Erythroblast (primary cell): ENCODE results near the gene MED10.

ENCODE experiments used
- DNase-seq, 2 experiments: peaks; one replicate each; lab custom pipeline; 2025; lab: John Stamatoyannopoulos, UW
- GATA1 ChIP-seq: IDR thresholded peaks from 2 replicates; pipeline ENCODE4 v1.6.1; 2011; ENCODE audit warnings: low read depth, mild to moderate bottlenecking, control low read depth, low read length, moderate library complexity
- POLR2A ChIP-seq: IDR thresholded peaks from 2 replicates; pipeline ENCODE4 v1.6.1; 2011; ENCODE audit warnings: mild to moderate bottlenecking, low read length

MED10 gene

DNA sequence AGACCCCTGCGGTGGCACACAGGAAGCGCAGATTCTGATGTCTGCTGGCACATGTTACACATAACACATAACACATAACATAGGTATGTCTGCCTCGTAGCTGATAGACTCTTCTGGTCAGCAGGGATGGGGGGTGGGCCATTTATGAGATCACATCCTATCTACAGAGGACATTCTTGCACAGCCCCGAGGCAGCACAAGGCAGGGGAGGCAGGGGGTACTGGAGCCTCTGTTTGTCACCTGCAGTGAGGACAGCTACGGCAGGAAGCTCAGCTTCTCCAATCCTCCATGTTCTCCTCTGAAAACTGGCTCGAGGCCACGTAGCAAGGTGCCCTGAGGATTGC lies 16.7 kb upstream of the MED10 start:
- DNase-seq: no peak
- no peak for TF ChIP-seq GATA1
- no peak for TF ChIP-seq POLR2A

DNA sequence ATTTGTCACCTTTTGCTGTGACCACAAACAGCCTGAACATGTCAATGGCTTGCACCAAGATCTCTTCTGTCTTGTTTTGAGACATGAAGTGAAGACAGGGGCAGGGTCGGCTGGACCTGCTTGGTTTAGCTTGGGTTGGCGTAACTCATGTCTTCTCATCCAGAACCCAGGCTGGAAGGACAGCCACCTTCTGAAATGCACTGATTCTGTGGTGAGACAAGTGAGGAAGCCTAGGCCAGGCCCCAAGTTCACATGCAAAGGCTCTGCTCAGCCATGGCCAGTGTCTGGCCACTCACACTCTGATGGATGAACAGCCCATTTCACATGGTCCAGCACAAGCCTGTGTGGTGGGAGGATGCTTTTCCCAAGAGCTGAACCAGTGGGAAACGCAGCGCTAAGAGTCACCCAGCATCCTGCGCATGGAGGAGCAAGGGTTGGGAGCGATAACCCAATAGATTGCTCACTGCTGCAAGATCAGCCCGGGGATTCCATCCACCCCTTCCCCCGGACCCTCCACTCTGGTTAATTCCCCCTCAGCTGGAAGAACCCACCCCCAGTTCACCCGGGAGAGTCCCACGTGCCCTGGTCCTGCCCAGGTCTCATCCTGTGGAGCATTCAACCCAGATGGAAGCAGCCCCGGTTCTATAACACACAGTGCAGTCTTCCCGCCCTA lies 16.2 kb upstream of the MED10 start:
- TF ChIP-seq POLR2A (no peak), GATA1 (no peak)
- no peak for DNase-seq

DNA sequence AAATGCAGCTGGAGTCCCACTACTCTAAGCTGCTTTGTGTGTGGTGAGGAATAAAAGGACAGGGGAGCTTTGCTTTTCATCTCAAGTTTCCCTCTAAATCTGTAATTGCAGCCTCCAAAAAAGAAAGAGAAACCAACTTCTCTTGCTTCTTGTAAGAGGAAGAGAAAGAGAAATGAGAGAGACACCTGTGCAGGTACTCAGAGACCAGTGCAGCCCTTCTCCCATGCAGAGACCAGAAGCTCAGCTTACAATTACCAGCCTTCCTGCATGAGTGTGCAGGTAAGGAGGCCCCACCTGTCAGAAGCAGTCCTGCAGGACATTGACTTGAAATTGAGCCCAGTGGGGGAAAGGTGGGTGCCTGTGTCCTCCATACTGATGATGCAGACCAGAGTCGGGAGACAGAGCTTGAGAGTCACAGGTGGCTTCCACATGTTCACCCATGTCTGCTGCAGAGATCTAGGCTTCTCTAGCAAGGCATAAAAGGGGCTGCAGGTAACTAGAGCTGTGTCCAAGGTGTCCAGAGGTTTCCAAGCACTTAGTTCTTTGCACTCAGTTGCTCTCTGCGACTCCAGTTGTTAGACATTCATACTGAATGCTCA lies 15.3 kb upstream of the MED10 start:
- TF ChIP-seq POLR2A (no peak), GATA1 (no peak)
- no peak for DNase-seq

DNA sequence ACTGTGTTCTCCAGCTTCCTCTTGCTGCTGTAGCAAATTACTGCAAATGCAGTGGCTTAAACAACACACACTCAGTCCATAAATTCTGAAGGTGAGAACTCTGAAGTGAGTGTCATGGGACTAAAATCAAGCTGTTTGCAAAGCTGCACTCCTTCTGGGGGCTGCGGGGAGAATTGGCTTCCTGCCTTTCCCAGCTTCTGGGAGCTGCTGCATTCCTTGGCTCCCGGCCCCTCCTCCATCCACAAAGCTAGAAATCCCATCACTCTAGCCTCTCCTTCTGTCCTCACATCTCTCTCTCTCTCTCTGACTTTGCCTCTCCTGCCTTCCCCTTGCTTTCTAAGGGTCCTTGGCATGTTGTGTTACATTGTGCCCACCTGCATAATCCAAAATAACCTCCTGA lies 14.2 kb upstream of the MED10 start:
- DNase-seq: no peak
- TF ChIP-seq GATA1: no peak
- TF ChIP-seq POLR2A: no peak

DNA sequence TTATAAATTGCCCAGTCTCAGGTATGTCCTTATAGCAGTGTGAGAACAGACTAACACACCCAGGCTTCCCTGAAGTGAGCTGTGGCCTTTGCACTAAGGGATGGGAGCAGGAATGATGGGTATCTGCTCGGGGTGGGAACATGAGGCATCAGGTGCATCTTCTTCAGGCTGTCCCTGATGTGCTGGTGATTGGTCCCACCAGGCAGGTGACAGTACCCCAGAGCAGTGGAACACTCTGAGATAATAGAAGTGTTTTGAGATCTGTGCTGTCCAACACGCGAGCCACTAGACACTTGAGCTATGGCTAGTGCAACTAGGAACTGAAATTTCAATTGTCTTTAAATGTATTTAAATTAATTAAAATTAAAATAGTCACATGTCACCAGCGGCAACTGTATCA lies 12.8 kb upstream of the MED10 start:
- DNase-seq: no peak
- TF ChIP-seq GATA1: no peak
- no peak for TF ChIP-seq POLR2A

DNA sequence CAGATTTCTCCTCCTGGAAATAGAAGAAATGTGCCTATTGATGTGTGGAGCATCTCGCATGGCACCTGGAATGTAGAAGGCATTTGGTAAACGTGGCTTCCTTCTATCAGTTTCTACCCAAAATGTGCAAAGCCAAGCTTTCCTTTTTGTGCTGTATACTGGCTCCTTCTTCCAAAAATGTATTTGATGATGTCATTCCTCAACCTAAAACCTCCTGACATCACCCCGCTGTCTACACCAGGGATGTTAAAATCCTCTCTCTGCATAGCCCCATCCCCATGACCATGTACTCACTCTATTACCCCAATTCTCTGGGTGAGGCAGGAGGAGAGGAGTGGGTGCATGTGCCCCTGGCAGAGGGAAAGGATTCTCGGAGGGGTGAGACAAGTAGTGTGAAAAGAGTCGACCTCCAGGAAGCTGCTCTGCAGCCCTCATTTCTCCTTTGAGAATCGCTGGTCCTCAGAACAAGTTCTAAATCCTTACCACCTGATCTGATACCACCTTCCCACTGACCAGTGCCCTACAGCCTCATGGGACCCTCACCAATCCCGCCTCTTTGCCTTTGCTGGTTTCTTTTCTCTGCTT lies 11.7 kb upstream of the MED10 start:
- no peak for DNase-seq
- TF ChIP-seq POLR2A: no peak
- TF ChIP-seq GATA1: no peak

DNA sequence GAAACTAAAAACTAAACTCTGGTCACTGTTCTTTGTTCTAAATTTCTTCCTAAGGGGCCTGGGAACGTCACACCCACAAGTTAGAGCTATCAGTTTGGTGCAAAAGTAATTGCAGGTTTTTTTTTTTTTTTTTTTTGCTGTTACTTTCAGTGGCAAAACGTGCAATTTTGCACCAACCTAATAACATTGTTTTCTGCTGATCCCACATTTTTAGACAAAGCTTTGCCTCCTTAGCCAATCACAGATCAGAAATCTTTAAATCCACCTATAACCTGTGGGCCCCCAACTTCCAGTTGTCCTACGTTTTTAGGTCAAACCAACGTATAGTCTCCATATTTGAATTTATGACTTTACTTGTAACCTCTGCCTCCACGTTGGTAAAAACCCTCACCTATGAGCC lies 11.1 kb upstream of the MED10 start:
- no peak for DNase-seq
- TF ChIP-seq GATA1: no peak
- TF ChIP-seq POLR2A: no peak

DNA sequence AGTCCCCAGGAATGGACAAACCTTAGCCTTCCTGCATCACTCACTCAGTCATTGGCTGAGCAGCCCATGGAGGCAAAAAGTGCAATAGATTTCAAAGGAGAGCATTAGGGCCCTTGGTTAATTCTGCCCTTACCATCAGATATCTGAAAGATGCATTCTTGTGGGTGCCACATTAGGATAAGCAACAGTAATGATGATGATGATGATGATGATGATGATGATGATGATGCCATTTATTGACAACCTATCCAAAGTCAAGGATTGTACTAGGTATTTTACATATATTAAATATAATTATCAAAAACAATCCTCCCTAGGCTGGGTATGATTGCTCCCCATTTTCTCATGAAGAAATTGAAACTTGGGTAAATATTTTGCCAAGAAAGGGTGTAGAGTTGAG lies 9.6 kb upstream of the MED10 start:
- DNase-seq: no peak
- TF ChIP-seq GATA1: no peak
- TF ChIP-seq POLR2A: no peak

DNA sequence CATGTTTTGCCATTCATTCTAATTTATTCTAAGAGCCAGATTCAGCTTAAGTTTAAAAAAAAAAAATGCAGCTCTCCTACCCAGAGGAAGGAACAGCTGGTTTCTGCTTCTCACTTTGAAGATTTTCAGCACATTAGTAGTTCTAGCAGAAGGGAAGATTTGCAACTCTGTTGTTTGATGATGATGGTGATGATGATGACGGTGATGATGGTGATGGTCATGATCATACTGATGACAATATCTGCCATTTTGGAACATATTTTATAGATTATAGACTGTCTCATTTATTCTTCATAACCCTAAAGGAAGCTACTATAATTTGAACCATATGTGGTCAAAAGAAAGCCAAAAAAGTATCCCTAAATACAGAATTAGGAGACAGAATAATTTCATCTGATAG lies 7.9 kb upstream of the MED10 start:
- DNase-seq: no peak
- no peak for TF ChIP-seq GATA1
- no peak for TF ChIP-seq POLR2A

DNA sequence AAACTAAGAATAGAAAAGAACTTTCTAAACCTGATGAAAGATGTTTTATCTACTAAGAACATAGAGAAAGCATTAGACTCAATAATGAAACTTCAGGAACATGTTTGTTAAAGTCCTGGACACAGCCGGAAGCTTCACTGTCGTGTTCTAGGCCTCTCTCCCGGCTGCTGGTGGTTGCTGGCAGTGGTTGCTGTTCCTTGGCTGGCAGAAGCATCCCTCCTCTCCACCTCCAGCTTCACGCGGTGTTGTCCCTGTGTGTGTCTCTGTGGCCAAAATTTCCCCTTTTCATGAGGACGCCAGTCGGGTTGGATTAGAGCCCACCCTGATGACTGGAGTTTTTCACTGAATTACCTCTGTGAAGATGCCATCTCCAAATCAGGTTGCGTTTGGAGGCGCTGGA lies 6.5 kb upstream of the MED10 start:
- DNase-seq: no peak
- no peak for TF ChIP-seq GATA1
- TF ChIP-seq POLR2A: no peak

DNA sequence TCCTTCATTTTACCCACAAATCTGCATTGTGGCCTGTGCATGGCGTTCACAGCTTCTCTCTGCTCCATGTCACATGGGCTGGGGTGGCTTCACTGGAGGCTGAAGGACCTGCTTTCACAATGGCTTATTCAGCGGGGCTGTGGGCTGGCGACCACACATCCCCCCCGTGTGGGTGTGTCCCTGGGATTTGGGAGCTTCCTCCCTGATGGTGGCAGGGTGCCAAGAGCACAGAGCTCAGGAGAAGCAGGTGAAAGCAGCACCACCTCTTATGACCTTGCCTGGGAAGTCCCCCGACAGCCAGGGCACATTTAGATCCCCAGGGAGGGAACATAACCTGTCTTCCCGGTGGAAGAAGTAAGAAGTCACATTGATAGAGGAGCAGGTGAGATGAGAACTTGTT lies 5.0 kb upstream of the MED10 start:
- DNase-seq: no peak
- TF ChIP-seq GATA1 (no peak), POLR2A (no peak)

DNA sequence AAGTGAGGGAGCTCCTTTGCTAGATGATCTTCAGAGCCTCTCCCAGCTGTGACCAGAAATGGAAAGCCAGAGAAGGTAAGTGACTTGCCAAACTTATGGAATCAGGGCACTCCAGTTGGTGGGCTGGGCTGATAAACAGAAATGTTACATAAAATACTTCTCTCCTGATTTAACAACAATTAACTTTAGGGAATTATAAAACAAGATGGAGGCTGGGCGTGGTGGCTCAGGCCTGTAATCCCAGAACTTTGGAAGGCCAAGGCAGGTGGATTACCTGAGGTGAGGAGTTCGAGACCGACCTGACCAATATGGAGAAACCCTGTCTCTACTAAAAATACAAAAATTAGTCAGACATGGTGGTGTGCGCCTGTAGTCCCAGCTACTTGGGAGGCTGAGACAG lies 899 bp upstream of the MED10 start:
- no peak for DNase-seq
- TF ChIP-seq GATA1 (no peak), POLR2A (no peak)

DNA sequence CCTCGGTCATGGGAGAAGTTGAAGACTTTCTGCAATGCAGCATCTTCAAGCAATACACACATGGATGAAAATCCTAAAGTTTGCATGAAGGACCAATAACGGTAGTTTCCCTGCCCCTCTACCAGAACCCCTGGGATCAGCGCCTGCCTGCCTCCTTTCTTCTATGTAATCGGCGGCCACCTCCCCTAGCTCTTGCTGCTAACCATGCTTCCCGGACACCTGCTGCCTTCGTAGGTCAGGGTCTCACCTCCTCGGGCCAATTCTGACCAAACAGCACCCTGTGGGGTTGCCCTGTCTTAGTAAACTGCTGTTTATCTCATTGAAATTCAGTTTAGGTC lies 388 bp upstream of the MED10 start:
- no peak for DNase-seq
- no peak for TF ChIP-seq GATA1
- TF ChIP-seq POLR2A: no peak

DNA sequence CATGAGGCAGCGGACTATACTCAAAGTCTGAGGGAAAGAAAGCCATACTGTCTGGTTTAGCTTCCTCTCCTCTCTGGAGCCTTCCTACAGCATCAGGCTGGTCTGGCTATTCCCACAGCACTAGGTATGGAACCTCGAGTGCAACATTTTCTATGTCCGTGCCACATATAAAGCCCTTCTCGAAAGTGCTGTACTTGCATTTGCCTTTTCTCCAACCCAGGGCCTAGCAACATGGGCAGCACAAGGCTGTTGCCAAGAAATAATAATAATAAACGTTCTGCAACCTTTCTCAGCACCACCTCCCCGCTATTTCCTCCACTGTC lies 804 bp downstream of the MED10 start:
- DNase-seq: no peak
- no peak for TF ChIP-seq POLR2A
- TF ChIP-seq GATA1: no peak

DNA sequence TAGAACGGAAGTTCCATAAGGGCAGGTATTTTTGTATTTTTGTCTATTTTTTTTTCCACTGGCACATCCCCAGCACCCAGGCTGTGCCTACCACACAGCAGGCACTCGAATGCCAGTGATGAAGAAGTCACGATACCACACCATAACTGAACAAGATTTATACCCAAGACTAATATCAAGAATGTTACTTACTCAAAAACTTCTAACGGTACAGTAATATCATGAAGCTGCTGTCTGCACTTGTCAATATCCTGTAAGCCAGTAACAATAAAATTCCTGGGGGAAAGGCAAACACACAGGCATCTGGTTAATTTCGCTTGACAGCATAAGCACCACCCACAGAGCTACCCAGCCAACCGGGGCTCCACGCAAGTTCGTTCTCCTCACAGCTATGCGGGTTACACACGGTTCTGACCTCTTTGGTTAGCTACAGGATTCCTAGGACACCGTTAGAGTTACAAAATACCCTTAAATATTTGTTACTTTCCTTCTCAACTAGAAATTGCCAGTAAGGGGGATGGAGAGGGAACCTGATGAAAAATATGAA lies 1.3 kb downstream of the MED10 start:
- DNase-seq: peak in 1 of 2 experiments; percentile 29
- TF ChIP-seq POLR2A (no peak), GATA1 (no peak)
